ENCODE measurements around the gene SLC13A2.
"Not testable (repeated sequence)": the region's sequence is repeated elsewhere in the genome, so short reads cannot be mapped to it uniquely, and the experiment has no call there.

DNA sequence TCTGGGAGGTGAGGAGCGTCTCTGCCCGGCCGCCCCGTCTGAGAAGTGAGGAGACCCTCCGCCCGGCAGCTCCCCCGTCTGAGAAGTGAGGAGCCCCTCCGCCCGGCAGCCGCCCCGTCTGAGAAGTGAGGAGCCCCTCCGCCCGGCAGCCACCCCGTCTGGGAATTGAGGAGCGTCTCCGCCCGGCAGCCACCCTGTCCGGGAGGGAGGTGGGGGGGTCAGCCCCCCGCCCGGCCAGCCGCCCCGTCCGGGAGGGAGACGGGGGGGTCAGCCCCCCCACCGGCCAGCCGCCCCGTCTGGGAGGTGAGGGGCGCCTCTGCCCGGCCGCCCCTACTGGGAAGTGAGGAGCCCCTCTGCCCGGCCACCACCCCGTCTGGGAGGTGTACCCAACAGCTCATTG lies 14.6 kb upstream of the SLC13A2 start:
- not testable (repeated sequence) for TF ChIP-seq POLR2A, CTCF (IDR thresholded peaks at IDR 0.05)

Data from uterus (tissue), 2 donors.